Measurements from ENCODE around the gene MMP14. TPM values are rescaled to one million over a fixed set of nuclear protein-coding genes. Genes with fewer than 3 reads are reported as not detected.
"Not testable (repeated sequence)": the region's sequence is repeated elsewhere in the genome, so short reads cannot be mapped to it uniquely, and the experiment has no call there.

The MMP14 gene
- total RNA-seq, 1 experiment from 2014 or later: 57.2 TPM

DNA sequence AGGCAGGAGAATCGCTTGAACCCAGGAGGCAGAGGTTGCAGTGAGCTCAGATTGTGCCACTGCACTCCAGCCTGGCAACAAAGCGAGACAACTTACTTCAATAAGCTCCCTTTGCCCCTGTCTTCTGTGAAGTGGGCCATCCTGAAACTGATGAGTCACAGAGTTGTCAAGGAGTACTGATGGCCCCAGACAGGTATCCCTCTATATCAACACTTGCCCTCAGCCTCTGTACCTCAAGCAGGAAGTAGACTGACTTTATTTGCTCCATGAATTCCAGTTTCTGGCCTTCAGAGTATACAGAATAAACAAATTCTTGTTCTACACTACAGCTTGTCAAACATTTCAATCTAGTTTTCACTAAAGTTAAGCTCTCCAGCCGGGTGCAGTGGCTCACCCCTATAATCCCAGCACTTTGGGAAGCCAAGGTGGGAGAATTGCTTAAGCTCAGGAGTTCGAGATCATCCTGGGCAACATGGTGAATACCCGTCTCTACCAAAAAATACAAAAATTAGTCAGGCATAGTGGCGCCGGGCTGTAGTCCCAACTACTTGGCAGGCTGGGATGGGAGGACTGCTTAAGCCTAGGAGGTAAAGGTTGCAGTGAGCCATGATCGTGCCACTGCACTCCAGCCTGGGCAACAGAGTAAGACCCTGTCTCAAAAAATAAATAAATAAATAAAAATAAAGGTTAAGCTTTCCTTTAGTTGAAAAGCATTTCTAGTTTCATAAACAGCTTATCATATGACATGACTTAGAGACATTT is 18.8 kb downstream of the MMP14 start:
- no TSS peak for BruUV-seq (replicated peaks)
- ChIA-PET CTCF (interaction anchor here (0.6 to 1.1 kb wide), 9 partner anchors 16 to 299 kb away, joined by 3 to 8 read pairs (median 3); partner anchors contain the start of genes DAD1 and LRP10), POLR2A (no interaction called here)
- peaks cover 7% of the 10 kb centered on the region for H3K4me1 Mint-ChIP-seq (ENCODE audit: low read depth, unreplicated experiment)
- H3K4me3 Mint-ChIP-seq (ENCODE audit: unreplicated experiment): no peak overlapping the region
- peak in 1 of 2 experiments; percentile 15 for DNase-seq
- H3K4me1 ChIP-seq: peaks cover 25% of the 10 kb centered on the region
- H3K27ac Mint-ChIP-seq (ENCODE audit: unreplicated experiment): no peak overlapping the region
- H3K27me3 ChIP-seq (replicated peaks; ENCODE audit: control insufficient read depth, insufficient read depth, low read length): no peaks in the 10 kb centered on the region
- no peaks in the 10 kb centered on the region for H3K9me3 ChIP-seq
- no peaks in the 10 kb centered on the region for H3K36me3 Mint-ChIP-seq (ENCODE audit: insufficient read depth, unreplicated experiment)
- H3K9me3 Mint-ChIP-seq (ENCODE audit: unreplicated experiment): no peaks in the 10 kb centered on the region
- no peaks in the 10 kb centered on the region for H3K36me3 ChIP-seq (ENCODE audit: control insufficient read depth, insufficient read depth, low read length)
- intact Hi-C loops (cut with micrococcal nuclease; ENCODE audit: unreplicated experiment): no loop called here
- TF ChIP-seq, protein P1, sequence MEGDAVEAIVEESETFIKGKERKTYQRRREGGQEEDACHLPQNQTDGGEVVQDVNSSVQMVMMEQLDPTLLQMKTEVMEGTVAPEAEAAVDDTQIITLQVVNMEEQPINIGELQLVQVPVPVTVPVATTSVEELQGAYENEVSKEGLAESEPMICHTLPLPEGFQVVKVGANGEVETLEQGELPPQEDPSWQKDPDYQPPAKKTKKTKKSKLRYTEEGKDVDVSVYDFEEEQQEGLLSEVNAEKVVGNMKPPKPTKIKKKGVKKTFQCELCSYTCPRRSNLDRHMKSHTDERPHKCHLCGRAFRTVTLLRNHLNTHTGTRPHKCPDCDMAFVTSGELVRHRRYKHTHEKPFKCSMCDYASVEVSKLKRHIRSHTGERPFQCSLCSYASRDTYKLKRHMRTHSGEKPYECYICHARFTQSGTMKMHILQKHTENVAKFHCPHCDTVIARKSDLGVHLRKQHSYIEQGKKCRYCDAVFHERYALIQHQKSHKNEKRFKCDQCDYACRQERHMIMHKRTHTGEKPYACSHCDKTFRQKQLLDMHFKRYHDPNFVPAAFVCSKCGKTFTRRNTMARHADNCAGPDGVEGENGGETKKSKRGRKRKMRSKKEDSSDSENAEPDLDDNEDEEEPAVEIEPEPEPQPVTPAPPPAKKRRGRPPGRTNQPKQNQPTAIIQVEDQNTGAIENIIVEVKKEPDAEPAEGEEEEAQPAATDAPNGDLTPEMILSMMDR (IDR thresholded peaks at IDR 0.05; ENCODE audit: insufficient read depth in 1 of 2, low read depth in 1 of 2, low read length in 1 of 2, severe bottlenecking in 1 of 2, unreplicated experiment in 1 of 2): no peak
- H3K27me3 Mint-ChIP-seq (ENCODE audit: insufficient read depth, unreplicated experiment): no peaks in the 10 kb centered on the region
- H3K4me3 ChIP-seq (ENCODE audit: low read depth, low read length): no peak overlapping the region

DNA sequence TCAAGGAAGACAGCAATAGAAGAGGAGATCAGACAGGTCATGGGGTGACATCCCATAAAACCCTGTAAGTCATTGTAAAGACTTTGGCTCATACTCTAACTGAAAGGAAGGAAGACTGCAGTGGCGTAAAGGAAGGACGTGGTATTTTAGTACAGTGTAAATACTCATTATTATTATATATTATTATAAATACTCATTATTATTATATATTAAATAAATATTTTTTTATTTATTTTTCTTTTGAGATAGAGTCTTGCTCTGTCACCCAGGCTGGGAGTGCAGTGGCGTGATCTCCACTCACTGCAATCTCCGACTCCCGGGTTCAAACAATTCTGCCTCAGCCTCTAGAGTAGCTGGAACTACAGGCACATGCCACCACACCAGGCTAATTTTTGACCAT is 20.0 kb downstream of the MMP14 start:
- no peak for DNase-seq
- no TSS peak for BruUV-seq (replicated peaks)
- no peaks in the 10 kb centered on the region for H3K9me3 ChIP-seq
- H3K4me1 ChIP-seq: peaks cover 25% of the 10 kb centered on the region
- H3K36me3 Mint-ChIP-seq (ENCODE audit: insufficient read depth, unreplicated experiment): no peaks in the 10 kb centered on the region
- no peak overlapping the region for H3K4me3 Mint-ChIP-seq (ENCODE audit: unreplicated experiment)
- no peak overlapping the region for H3K27ac Mint-ChIP-seq (ENCODE audit: unreplicated experiment)
- peaks cover 7% of the 10 kb centered on the region for H3K4me1 Mint-ChIP-seq (ENCODE audit: low read depth, unreplicated experiment)
- H3K9me3 Mint-ChIP-seq (ENCODE audit: unreplicated experiment): no peaks in the 10 kb centered on the region
- H3K36me3 ChIP-seq (ENCODE audit: control insufficient read depth, insufficient read depth, low read length): no peaks in the 10 kb centered on the region
- CTCF ChIA-PET: no interaction called here
- TF ChIP-seq, protein P1 (IDR thresholded peaks at IDR 0.05; ENCODE audit: insufficient read depth in 1 of 2, low read depth in 1 of 2, low read length in 1 of 2, severe bottlenecking in 1 of 2, unreplicated experiment in 1 of 2): no peak
- intact Hi-C loops (cut with micrococcal nuclease; ENCODE audit: unreplicated experiment): no loop called here
- no peaks in the 10 kb centered on the region for H3K27me3 Mint-ChIP-seq (ENCODE audit: insufficient read depth, unreplicated experiment)
- H3K27me3 ChIP-seq (replicated peaks; ENCODE audit: control insufficient read depth, insufficient read depth, low read length): no peaks in the 10 kb centered on the region
- no peak overlapping the region for H3K4me3 ChIP-seq (ENCODE audit: low read depth, low read length)
- POLR2A ChIA-PET: no interaction called here

GRCh38 chr14:22860377-22860776 is 24.0 kb downstream of the MMP14 start:
- H3K4me1 Mint-ChIP-seq (ENCODE audit: low read depth, unreplicated experiment); H3K4me3 Mint-ChIP-seq (ENCODE audit: unreplicated experiment); H3K9me3 ChIP-seq; H3K27me3 Mint-ChIP-seq (ENCODE audit: insufficient read depth, unreplicated experiment); DNase-seq; H3K36me3 ChIP-seq (ENCODE audit: control insufficient read depth, insufficient read depth, low read length); H3K27ac Mint-ChIP-seq (ENCODE audit: unreplicated experiment); BruUV-seq (replicated peaks); H3K4me3 ChIP-seq (ENCODE audit: low read depth, low read length); H3K9me3 Mint-ChIP-seq (ENCODE audit: unreplicated experiment); H3K36me3 Mint-ChIP-seq (ENCODE audit: insufficient read depth, unreplicated experiment); intact Hi-C loops (cut with micrococcal nuclease; ENCODE audit: unreplicated experiment); H3K4me1 ChIP-seq; H3K27me3 ChIP-seq (replicated peaks; ENCODE audit: control insufficient read depth, insufficient read depth, low read length): not testable (repeated sequence)
- ChIA-PET CTCF (interaction anchor here (0.8 kb wide), 1 partner anchor 40 kb away, joined by 3 read pairs; no protein-coding TSS in a partner anchor), POLR2A (interaction anchor here (0.7 kb wide), 1 partner anchor 11 kb away, joined by 11 read pairs; no protein-coding TSS in a partner anchor)

All from Caco-2 (cell line).